Measurements from ENCODE around the gene SLC22A13.

The SLC22A13 gene

DNA sequence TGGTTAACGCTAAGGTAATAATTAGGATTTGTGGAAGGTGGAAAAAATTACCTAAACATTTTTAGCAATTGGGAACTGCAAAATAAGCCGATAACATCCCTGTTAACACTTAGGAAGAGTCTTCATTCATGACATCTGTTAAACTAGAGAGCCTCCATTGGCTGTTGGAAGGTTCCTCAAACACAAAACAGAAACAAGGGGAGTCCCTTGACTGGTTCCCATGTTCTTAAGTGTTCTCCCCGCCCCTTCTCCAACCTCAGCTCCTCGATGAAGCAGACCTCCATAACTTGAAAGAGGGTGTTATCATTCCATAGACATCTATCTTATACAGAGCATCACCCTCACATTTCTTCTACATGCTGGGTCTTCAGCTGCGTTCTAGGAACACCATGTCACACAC is 2.5 kb downstream of the SLC22A13 start:
- Histone ChIP-seq H3K4me1 (no peaks in the 10 kb centered on the region), H3K9me3 (no peaks in the 10 kb centered on the region), H3K4me3 (ENCODE audit: low read depth, low read length) (no peak overlapping the region), H3K27me3 (no peaks in the 10 kb centered on the region), H3K36me3 (no peaks in the 10 kb centered on the region)
- TF ChIP-seq, protein P1, sequence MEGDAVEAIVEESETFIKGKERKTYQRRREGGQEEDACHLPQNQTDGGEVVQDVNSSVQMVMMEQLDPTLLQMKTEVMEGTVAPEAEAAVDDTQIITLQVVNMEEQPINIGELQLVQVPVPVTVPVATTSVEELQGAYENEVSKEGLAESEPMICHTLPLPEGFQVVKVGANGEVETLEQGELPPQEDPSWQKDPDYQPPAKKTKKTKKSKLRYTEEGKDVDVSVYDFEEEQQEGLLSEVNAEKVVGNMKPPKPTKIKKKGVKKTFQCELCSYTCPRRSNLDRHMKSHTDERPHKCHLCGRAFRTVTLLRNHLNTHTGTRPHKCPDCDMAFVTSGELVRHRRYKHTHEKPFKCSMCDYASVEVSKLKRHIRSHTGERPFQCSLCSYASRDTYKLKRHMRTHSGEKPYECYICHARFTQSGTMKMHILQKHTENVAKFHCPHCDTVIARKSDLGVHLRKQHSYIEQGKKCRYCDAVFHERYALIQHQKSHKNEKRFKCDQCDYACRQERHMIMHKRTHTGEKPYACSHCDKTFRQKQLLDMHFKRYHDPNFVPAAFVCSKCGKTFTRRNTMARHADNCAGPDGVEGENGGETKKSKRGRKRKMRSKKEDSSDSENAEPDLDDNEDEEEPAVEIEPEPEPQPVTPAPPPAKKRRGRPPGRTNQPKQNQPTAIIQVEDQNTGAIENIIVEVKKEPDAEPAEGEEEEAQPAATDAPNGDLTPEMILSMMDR (IDR thresholded peaks at IDR 0.05; ENCODE audit: low read depth, low read length): no peak
- no peak for DNase-seq

DNA sequence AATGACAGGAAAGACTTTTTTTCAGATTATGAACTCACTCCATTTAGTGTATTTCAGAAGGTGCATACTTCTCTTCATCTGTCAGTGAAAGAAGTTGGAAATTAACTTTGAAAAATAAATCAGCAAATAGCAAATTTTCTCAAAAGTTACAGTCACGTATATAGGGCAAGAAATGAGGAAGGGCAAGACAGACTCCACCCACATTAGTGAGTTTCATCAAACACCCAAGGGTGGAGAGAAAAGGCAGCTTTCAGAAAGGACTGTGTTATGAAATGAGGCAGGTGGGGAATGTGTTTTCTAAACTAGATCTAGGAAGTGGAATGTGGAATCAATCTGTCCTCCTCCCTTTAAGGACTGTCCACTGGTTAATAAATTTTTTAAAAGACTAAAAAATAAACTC is 2.9 kb downstream of the SLC22A13 start:
- Histone ChIP-seq H3K4me3 (ENCODE audit: low read depth, low read length) (no peak overlapping the region), H3K27me3 (no peaks in the 10 kb centered on the region), H3K36me3 (no peaks in the 10 kb centered on the region), H3K9me3 (no peaks in the 10 kb centered on the region), H3K4me1 (no peaks in the 10 kb centered on the region)
- DNase-seq: no peak
- TF ChIP-seq, protein P1 (IDR thresholded peaks at IDR 0.05; ENCODE audit: low read depth, low read length): no peak

DNA sequence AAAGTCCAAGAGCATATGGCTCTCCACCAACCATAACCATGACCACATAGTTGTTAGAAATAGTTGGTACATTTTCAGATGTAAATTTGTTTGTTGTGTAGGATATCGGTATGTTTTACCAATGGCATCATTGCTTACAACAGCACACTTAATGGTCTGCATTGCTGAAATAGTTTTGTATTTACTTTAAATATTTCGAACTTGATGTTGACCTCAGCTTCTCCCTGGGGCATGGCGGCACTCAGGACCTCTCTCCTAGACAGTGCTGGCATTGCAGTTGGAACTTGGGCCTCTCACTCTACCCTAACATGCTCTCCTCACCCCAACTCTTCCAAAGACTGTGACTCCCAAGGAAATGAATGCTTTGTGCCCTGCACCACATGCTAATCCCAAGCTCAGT is 5.0 kb downstream of the SLC22A13 start:
- H3K36me3 ChIP-seq: no peaks in the 10 kb centered on the region
- H3K4me1 ChIP-seq: no peaks in the 10 kb centered on the region
- H3K9me3 ChIP-seq: no peaks in the 10 kb centered on the region
- DNase-seq: no peak
- no peak overlapping the region for H3K4me3 ChIP-seq (ENCODE audit: low read depth, low read length)
- TF ChIP-seq, protein P1 (IDR thresholded peaks at IDR 0.05; ENCODE audit: low read depth, low read length): no peak
- H3K27me3 ChIP-seq: no peaks in the 10 kb centered on the region

DNA sequence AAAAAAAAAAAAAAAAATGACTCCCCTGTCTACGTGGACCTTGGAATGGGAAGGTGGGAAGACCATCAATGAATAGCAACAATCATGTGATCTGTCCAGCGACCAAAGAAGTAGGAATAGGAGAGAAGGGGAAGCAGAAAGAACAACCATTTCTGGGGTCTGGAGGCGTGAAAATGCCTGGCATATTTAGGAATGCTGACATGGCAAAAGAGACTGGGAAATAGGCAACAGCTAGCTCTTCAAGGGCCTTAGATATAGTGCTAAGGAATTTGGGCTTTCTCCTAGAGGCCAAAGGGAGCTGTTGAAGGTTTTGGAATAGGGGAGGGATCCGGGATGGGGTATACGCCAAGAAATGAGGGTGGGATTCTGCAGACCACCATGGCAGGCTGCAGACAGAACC is 5.9 kb downstream of the SLC22A13 start:
- Histone ChIP-seq H3K4me3 (ENCODE audit: low read depth, low read length) (no peak overlapping the region), H3K27me3 (no peaks in the 10 kb centered on the region), H3K4me1 (no peaks in the 10 kb centered on the region), H3K9me3 (no peaks in the 10 kb centered on the region), H3K36me3 (no peaks in the 10 kb centered on the region)
- TF ChIP-seq, protein P1 (IDR thresholded peaks at IDR 0.05; ENCODE audit: low read depth, low read length): no peak
- DNase-seq: no peak

DNA sequence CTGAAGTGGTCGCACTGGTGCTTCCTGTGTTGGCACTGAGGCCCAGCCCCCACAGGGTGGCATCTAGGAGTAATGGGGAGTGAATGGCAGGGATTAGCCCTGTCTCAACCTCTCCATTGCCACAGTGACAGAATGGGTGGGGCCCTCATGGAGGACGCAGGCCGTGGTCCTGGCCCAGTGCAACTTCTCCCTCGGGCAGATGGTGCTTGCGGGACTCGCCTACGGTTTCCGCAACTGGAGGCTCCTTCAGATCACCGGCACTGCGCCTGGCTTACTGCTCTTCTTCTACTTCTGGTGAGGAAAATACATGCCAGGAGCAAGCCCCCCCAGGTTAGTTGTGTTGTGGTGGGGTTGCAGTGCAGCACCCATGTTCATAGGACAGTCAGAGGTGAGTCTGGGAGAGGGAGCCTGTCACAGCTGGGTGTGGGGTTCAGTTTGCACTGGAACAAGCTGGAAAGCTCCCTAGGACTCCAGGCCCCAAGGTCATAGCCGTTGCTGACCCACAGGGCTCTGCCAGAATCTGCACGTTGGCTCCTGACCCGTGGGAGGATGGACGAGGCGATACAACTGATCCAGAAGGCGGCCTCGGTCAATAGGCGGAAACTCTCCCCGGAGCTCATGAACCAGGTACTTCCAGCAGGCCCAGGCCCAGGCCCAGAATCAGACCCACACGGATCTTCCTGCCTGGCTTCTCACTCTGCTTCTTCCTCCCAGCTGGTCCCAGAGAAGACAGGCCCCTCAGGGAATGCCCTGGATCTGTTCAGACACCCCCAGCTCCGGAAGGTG is 9.4 kb downstream of the SLC22A13 start:
- H3K4me3 ChIP-seq (ENCODE audit: low read depth, low read length): no peak overlapping the region
- no peaks in the 10 kb centered on the region for H3K9me3 ChIP-seq
- no peak for DNase-seq
- TF ChIP-seq, protein P1 (IDR thresholded peaks at IDR 0.05; ENCODE audit: low read depth, low read length): no peak
- H3K36me3 ChIP-seq: no peaks in the 10 kb centered on the region
- H3K27me3 ChIP-seq: no peaks in the 10 kb centered on the region
- H3K4me1 ChIP-seq: no peaks in the 10 kb centered on the region

DNA sequence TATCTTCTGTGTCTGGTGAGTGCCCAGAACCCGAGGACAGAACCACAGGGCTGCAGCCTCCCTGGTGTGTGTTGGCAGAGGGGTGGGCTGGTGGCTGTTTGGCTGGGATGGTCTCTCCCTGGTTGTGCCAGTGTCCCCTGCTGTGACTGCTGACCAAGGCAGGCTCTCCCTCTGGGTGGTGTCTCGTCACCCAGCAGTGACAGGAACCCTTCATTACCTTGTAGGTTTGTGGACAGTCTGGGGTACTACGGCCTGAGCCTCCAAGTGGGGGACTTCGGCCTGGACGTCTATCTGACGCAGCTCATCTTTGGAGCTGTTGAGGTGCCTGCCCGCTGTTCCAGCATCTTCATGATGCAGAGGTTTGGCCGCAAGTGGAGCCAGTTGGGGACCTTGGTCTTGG is 10.0 kb downstream of the SLC22A13 start:
- Histone ChIP-seq H3K9me3 (no peaks in the 10 kb centered on the region), H3K36me3 (no peaks in the 10 kb centered on the region), H3K27me3 (no peaks in the 10 kb centered on the region), H3K4me1 (no peaks in the 10 kb centered on the region), H3K4me3 (ENCODE audit: low read depth, low read length) (no peak overlapping the region)
- no peak for DNase-seq
- TF ChIP-seq, protein P1 (IDR thresholded peaks at IDR 0.05; ENCODE audit: low read depth, low read length): no peak

Data from BE2C (cell line).